T-helper 17 cell (primary cell): ENCODE data around the gene TRPC4AP. TPM values are rescaled to one million over a fixed set of nuclear protein-coding genes. Genes with fewer than 3 reads are reported as not detected.

Source experiments
- ATAC-seq: fragments of 150-1000 bp; cut with Tn5 transposase; 2 replicates; pipeline ENCODE4 v1.10.0; 2021; ENCODE audit warnings: mild to moderate bottlenecking, moderate library complexity
- DNase-seq, 3 donors: peaks; one replicate each; pipeline versions ENCODE4 v3.0.0 to v3.0.0-alpha.2; 2020 to 2021
- H3K9me3 ChIP-seq: one replicate; pipeline ENCODE4 v1.7.0; 2013; ENCODE audit warnings: low read length, mild to moderate bottlenecking; ENCODE audit not compliant: control insufficient read depth, poor library complexity, severe bottlenecking
- H3K27ac Mint-ChIP-seq: one replicate; pipeline ENCODE4 v1.8.0; 2022; ENCODE audit warnings: mild to moderate bottlenecking, moderate library complexity, mixed read lengths
- H3K27me3 Mint-ChIP-seq: one replicate; pipeline ENCODE4 v1.8.0; 2022; ENCODE audit warnings: mixed read lengths
- H3K36me3 Mint-ChIP-seq: one replicate; pipeline ENCODE4 v1.8.0; 2022; ENCODE audit warnings: low read depth, mixed read lengths
- H3K4me1 Mint-ChIP-seq: one replicate; pipeline ENCODE4 v1.8.0; 2022; ENCODE audit warnings: mild to moderate bottlenecking, mixed read lengths
- H3K4me3 Mint-ChIP-seq: one replicate; pipeline ENCODE4 v1.8.0; 2022; ENCODE audit warnings: mild to moderate bottlenecking, moderate library complexity, mixed read lengths
- total RNA-seq, 4 donors: library from RNA in 2 of 4; stranded (reverse) in 2 of 4; gene quantifications; one replicate each; pipeline ENCODE4 v1.2.3 and lab custom pipeline; 2022 to 2026

The TRPC4AP gene
- total RNA-seq, 2 donors from 2014 or later, result 50.8 to 52.7 TPM

DNA sequence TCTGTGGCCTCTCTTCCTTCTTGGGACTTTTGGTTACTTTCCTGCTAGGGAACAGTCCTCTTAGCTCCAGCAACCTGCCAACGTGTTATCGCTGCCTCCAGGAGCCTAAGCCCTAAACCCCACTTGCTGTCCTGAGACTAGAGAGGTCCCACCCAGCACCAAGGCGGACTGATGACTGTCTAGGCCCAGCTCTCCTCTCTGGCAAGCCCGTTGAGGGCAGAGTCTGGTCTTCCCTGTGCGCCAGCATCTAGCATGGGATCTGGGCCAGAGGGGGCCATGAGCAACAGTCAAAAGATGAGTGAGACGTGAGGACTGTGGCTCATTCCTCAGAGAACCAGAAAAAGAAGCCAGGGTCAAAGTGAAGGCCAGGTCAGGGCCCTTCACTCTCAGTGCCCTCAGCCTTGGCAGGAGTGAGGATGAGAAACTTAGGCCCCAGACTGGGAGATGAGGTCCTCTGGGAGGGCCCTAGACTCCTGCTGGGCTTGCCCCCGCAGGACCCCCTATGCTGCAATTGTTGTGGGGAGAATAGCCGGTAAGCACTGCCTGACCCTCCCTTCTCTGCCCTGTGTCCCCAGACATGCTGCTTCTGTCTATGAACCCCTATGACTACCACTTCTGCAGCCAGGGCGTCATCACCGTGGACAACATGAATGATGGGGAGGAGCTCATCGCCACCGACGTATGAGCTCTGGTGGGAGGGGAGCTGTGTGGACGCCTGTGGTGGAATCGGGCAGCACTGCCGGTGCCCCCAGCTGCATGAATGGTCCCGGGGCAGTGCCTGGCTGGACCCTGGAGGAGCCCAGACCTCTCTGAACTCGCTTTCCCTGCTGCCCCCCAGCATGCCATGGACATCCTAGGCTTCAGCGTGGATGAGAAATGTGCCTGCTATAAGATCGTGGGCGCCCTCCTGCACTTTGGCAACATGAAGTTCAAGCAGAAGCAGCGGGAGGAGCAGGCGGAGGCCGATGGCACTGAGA is 106.0 kb downstream of the TRPC4AP start:
- Mint-ChIP-seq H3K4me3 (no peak overlapping the region), H3K27ac (no peak overlapping the region)

DNA sequence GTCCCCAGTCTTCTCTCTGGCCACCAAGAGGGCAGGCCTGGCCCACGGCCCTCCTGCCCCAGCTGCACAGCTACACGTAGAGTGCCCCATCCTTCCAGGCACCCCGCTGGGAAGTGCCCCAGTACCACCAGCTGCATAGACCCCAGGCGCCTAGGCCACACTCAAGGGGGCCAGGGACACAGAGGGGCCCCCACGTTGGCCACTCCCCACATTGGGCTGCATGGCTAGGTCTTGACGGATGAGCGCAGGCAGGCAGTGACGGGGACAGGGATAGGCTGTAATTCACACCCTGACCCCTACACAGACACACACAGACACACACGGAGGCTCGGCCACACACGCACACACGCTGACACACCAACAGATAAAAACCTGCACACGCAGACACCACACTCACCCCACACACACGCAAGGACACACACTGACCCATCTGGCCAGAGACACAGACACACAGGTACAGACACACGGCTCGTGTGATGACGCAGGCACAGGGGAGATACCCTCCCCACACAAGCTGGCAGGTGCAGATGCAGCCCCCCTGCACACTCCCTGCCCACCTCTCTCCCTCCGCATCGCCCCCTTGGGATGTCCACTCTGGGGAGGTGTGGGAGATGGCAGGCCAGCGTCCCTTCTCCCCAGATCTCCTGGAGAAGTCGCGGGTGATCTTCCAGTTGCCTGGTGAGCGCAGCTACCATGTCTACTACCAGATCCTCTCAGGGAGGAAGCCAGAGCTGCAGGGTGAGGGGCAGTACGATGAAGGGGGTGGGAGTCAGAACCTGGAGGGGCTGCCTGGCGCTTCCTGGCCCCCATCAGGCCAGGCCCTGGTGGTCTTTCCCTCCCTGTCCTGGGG is 106.9 kb downstream of the TRPC4AP start:
- ATAC-seq, result no peak
- no peak overlapping the region for H3K4me3 Mint-ChIP-seq
- H3K27ac Mint-ChIP-seq, result no peak overlapping the region
- peaks cover 5% of the 10 kb centered on the region for H3K4me1 Mint-ChIP-seq
- H3K27me3 Mint-ChIP-seq, result peaks cover 39% of the 10 kb centered on the region
- no peak for DNase-seq
- H3K9me3 ChIP-seq, result no peaks in the 10 kb centered on the region
- no peaks in the 10 kb centered on the region for H3K36me3 Mint-ChIP-seq

More for the DNA sequence above, 106.0 kb downstream of the TRPC4AP start:
- Mint-ChIP-seq H3K36me3 (no peaks in the 10 kb centered on the region), H3K4me1 (peaks cover 5% of the 10 kb centered on the region), H3K27me3 (peaks cover 31% of the 10 kb centered on the region)
- no peaks in the 10 kb centered on the region for H3K9me3 ChIP-seq
- no peak for DNase-seq
- no peak for ATAC-seq

DNA sequence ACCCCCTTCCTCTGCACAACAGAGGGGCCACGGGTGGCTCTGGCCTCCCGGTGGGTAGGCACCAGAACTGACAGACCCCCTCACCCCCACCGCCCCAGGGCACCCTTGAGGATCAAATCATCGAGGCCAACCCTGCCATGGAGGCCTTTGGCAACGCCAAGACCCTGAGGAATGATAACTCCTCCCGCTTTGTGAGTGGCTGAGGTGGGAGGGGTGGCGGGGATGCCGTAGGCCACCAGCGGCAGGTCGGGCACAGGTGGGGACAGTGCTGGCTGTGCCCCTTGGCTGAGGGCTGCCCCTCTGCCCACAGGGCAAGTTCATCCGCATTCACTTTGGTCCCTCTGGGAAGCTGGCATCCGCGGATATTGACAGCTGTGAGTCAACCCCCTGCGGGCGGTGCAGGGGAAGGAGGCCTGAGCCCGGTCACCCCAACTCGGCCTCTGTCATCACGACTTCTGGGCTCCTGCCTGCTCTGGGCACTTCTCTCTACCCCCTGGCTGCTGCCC is 107.8 kb downstream of the TRPC4AP start:
- no peak overlapping the region for H3K4me3 Mint-ChIP-seq
- H3K4me1 Mint-ChIP-seq, result peaks cover 5% of the 10 kb centered on the region
- no peaks in the 10 kb centered on the region for H3K36me3 Mint-ChIP-seq
- H3K27ac Mint-ChIP-seq, result no peak overlapping the region
- DNase-seq, result no peak
- H3K27me3 Mint-ChIP-seq, result peaks cover 42% of the 10 kb centered on the region
- no peak for ATAC-seq
- no peaks in the 10 kb centered on the region for H3K9me3 ChIP-seq

DNA sequence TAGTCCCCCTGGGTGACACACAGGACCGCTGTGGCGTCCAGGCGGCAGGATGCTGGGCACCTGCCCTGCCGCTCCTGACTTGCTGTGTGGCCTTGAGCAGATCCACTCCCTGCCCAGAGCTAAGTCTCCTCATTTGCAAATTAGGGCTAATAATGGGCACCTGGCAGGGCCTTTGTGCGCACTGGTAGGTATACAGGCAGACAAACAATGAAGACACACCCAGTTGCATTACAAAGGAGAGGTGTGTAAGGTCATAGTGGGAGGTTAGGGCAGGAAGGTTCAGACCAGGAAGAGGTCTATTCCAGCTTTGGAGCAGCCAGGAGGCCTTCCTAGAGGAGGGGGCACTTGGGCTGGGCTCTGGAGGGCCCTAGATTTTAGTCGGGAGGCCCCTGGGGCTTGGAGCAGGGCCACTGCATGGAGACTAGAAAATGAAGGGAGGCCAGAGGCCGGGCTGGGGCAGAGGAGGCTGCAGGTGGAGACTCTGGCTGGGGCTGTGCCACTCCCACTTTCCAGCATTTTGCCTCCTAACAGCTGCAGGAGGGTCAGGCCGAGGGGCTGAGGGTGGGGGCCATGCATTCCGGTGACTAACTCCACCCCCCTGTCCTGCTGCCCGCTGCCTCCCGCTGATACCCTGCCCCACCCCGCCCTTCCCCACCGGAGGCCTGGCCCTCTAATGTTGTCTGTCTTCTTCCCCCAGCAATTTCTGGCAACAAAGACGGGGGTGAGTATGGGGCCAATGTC is 108.4 kb downstream of the TRPC4AP start:
- no peak for ATAC-seq

DNA sequence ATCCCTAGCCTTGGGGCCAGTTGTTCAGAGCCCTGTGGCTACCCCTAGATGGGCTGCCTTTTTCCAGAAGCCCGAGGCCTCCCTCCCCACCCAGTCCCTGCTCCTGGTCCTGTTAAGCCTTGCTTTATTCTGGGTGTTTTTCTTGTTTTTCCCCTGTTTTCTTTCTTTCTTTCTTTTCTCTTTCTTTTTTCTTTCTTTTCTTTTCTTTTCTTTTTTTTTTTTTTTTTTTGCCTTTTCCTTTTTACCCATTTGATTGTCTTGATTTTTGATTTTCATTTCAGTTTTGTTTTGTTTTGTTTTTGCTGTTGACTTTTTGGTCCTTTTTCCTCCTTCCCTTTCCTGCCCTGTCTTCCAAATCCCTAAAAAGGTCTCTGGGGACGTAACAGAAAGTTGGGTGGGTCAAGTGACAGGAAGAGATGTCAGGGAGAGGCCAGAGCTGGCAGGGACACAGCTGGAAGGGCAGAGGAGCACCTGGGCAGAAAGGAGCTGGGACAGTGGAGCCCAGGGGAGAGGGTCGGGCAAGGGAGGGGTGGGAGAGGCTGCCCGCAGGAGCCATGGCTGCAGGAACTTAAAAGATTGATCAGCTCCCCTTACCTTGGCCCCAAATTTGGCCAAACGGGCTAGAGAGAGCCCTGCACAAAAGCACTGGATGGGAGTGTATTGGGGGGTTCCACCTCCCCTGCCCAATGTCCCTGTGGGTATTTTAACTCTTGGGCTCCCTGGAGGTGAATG is 109.4 kb downstream of the TRPC4AP start:
- DNase-seq (no peak), ATAC-seq (no peak)
- no peak overlapping the region for H3K4me3 Mint-ChIP-seq
- H3K27me3 Mint-ChIP-seq, result peaks cover 42% of the 10 kb centered on the region
- H3K9me3 ChIP-seq, result no peaks in the 10 kb centered on the region
- peaks cover 5% of the 10 kb centered on the region for H3K4me1 Mint-ChIP-seq
- no peak overlapping the region for H3K27ac Mint-ChIP-seq
- H3K36me3 Mint-ChIP-seq, result no peaks in the 10 kb centered on the region

More for the DNA sequence above, 108.4 kb downstream of the TRPC4AP start:
- Mint-ChIP-seq H3K27me3 (peaks cover 42% of the 10 kb centered on the region), H3K4me3 (no peak overlapping the region), H3K36me3 (no peaks in the 10 kb centered on the region), H3K27ac (no peak overlapping the region), H3K4me1 (peaks cover 5% of the 10 kb centered on the region)
- DNase-seq, result no peak
- H3K9me3 ChIP-seq, result no peaks in the 10 kb centered on the region

DNA sequence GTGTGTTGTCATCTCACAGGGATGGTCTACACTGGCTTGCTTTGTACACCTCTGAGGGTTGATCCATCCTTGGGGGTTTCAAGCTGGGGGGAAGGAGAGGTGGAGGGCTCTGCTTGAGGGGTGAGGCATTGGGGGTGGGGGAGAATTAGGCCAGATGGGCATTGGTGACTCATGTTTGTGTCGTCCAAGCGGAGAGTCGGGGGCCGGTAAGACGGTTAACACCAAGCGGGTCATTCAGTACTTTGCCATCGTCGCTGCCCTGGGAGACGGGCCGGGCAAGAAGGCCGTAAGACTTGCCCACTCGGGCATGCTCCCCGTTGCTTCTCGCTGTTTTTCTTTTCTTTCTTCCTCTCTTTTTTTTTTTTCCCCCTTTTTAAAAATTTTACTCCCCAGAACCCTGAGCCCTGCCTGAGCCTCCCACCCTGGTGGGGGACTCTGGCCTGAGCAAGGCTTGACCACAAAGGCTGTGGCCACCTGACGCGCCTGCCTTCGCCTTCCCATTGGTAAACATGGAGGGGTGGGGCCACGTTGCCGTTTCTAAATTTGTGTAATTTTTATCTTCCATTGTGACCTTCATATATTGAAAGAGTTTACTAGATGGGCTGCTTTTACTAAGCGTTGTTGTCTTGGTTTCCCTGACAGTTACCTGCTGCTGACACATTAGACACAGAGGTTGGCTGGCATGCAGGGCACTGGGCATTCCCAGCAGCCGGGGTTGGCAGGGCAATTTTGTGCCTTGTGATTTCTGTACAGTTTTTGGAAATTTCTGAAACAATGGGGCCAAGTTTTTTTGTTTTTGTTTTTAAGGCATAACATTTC is 110.1 kb downstream of the TRPC4AP start:
- Mint-ChIP-seq H3K27me3 (peaks cover 42% of the 10 kb centered on the region), H3K4me3 (no peak overlapping the region), H3K27ac (no peak overlapping the region), H3K4me1 (peaks cover 2% of the 10 kb centered on the region), H3K36me3 (no peaks in the 10 kb centered on the region)
- no peak for ATAC-seq
- no peak for DNase-seq
- no peaks in the 10 kb centered on the region for H3K9me3 ChIP-seq

DNA sequence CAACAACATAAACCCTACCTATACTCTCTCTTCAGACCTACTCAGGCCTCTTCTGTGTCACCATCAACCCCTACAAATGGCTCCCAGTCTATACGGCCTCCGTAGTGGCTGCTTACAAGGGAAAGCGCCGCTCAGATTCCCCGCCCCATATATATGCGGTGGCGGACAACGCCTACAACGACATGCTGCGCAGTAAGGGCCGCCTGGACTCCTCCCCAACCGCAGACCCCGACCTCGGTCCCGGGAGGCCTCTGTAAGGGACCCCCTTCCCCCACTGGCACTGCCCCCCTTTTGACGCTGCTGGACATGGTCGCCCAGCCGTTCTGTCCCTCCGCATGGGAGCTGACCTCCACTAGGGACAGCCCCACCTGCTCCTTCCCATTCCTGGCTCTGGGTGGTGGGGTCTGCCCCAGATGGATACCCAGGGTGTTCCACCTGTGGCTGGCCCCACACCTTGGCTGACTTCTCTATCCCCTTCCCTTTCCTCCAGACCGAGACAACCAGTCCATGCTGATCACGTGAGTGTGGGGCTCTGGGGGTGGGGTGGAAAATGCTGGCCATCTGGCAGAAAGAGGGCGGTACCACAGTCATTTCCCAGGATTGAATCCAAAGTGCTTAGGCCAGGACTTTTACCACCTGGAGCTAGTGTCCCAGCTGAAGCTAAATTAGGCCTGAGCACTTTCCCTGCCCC is 111.9 kb downstream of the TRPC4AP start:
- Mint-ChIP-seq H3K4me3 (no peak overlapping the region), H3K27me3 (peaks cover 44% of the 10 kb centered on the region), H3K36me3 (no peaks in the 10 kb centered on the region), H3K27ac (no peak overlapping the region), H3K4me1 (peaks cover 2% of the 10 kb centered on the region)
- H3K9me3 ChIP-seq, result no peaks in the 10 kb centered on the region
- ATAC-seq (no peak), DNase-seq (no peak)

DNA sequence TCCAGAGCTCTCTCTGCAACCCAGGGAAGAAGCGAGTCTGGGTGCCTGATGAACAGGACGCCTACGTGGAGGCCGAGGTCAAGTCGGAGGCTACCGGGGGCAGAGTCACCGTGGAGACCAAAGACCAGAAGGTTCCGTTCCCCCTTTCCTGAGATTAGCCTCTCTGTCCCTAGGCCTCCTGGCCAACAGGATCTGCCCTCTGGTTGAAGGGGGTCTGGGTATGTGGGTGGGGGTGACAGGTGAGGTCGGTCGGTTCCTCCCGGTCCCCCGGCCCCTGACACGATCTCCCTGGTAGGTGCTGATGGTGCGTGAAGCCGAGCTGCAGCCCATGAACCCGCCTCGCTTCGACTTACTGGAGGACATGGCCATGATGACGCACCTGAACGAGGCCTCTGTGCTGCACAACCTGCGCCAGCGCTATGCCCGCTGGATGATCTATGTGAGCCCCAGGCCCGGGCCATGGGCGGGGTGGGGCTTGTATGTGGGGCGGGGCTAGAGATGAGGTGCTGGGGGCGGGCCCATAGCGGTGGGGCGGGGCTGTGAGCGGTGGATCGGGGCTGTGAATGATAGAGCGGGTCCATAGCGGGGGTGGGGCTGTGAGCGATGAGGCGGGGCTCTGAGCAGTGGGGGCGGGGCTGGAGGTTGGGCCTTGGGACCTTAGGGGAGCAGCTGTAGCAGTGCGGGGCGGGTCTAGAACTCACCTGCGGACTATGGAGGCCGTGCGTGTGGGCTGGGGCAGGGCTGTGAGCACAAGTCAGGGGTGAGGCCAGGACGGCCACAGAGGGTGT is 113.0 kb downstream of the TRPC4AP start:
- no peak for ATAC-seq
- no peak overlapping the region for H3K27ac Mint-ChIP-seq
- H3K36me3 Mint-ChIP-seq, result no peaks in the 10 kb centered on the region
- peaks cover 42% of the 10 kb centered on the region for H3K27me3 Mint-ChIP-seq
- no peak for DNase-seq
- no peaks in the 10 kb centered on the region for H3K9me3 ChIP-seq
- peaks cover 4% of the 10 kb centered on the region for H3K4me1 Mint-ChIP-seq
- H3K4me3 Mint-ChIP-seq, result no peak overlapping the region

DNA sequence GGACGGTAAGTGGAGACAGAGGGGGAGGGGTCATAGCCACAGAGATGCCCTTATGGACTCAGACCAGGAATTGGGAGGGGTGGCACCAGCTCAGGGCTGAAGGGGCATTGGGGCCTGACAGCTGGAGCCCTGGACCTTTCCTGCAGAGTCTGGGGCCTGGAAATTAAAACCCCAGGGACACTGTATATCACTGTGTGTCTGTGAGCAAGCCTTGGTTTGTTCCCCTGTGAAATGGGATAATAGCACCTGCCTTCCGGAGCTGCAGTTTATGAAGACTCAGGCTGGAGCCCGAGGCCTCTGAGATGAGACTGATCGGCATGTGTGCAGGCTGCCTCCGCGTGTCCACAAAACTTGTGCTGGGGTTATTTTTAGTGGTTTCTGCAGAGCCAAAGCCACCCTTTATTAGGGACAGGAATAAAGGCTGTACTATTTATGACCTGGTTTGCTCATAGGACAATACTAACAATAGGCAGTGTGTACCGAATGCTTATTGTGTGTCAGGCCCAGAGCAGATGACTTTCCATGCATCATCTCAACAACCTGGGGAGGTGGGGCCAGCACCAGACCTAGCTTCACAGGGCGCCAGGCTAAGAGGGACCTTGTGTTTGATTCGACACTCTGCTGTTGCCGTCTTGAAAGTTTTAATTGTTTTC is 114.4 kb downstream of the TRPC4AP start:
- no peak overlapping the region for H3K4me3 Mint-ChIP-seq
- DNase-seq (no peak), ATAC-seq (no peak)
- no peaks in the 10 kb centered on the region for H3K9me3 ChIP-seq
- H3K27me3 Mint-ChIP-seq, result peaks cover 35% of the 10 kb centered on the region
- H3K27ac Mint-ChIP-seq, result no peak overlapping the region
- H3K4me1 Mint-ChIP-seq, result peaks cover 3% of the 10 kb centered on the region
- H3K36me3 Mint-ChIP-seq, result peaks cover under 1% of the 10 kb centered on the region

DNA sequence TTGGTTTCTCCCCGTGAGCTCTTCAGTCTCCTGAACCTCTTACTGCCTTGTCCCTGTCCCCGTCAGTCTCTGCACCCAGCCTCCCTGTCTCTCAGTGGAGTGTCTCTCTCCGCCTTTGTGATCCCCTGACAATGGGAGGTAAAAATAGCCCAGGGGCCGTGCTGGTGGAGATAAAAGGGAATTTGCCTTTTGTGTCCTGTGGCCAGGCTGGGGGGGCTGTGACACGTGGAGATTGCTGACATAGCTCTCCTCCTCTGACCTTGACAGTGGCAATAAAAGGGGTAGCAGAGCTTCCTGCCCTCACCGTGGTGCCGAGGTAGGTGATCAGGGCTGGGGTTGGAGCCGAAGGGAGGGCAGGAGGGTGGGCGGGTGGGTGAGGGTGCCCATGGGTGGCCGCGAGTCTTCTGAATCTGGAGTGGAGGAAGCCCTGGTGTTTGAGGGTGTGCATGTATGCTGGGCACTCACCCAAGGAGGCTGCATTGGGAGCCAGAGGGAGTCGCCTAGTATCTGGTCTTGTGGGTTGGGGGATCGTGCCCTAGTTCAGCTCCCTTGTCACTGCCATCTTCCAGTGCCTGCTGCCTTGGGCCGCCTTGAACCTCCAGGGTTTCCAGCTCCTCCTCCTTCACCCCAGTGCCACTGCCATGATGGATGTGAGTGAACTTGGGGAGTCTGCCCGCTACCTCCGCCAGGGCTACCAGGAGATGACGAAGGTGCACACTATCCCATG is 115.1 kb downstream of the TRPC4AP start:
- DNase-seq (no peak), ATAC-seq (no peak)
- Mint-ChIP-seq H3K4me3 (no peak overlapping the region), H3K4me1 (peaks cover 2% of the 10 kb centered on the region), H3K36me3 (peaks cover 2% of the 10 kb centered on the region), H3K27me3 (peaks cover 28% of the 10 kb centered on the region), H3K27ac (no peak overlapping the region)
- H3K9me3 ChIP-seq, result no peaks in the 10 kb centered on the region
